Colonic mucosa (tissue), 4 donors: ENCODE data around the gene PSMB8. TPM values are rescaled to one million over a fixed set of nuclear protein-coding genes. Genes with fewer than 3 reads are reported as not detected.
A peak's percentile ranks its signal among the peaks of the same experiment; 100 is the strongest.

Source experiments
- DNase-seq: peaks from one replicate; pipeline ENCODE4 v3.0.0-alpha.2; 2020
- H3K27ac ChIP-seq: fragments of 200-600 bp; one replicate; pipeline ENCODE4 v1.8.0; 2021
- H3K27me3 ChIP-seq: fragments of 200-600 bp; one replicate; pipeline ENCODE4 v1.8.0; 2021
- H3K36me3 ChIP-seq: fragments of 200-600 bp; one replicate; pipeline ENCODE4 v1.8.0; 2021
- H3K4me1 ChIP-seq: fragments of 200-600 bp; one replicate; pipeline ENCODE4 v1.8.0; 2021; ENCODE audit warnings: mild to moderate bottlenecking
- H3K4me3 ChIP-seq: fragments of 200-600 bp; one replicate; pipeline ENCODE4 v1.8.0; 2021
- H3K9ac ChIP-seq, 2 donors: one replicate each; pipeline ENCODE4 v1.7.0; 2013; ENCODE audit warnings: control low read depth in 2 of 2, low read depth in 2 of 2, low read length in 2 of 2
- H3K9me3 ChIP-seq: fragments of 200-600 bp; one replicate; pipeline ENCODE4 v1.8.0; 2021
- CTCF ChIP-seq: fragments of 200-600 bp; IDR thresholded peaks from one replicate; pipeline ENCODE4 v1.8.0; 2022; ENCODE audit warnings: antibody characterized with exemption, mild to moderate bottlenecking
- intact Hi-C: fragments of 100-400 bp; cut with DNase I; formaldehyde crosslinking; loops from one replicate; pipeline ENCODE4 v1.14.1; 2022
- total RNA-seq, 2 donors: library from RNA; stranded (reverse); fragmentation: NEBNext Ultra II Directional in 1 of 2; extraction: Animal tissue kit (Norgen Biotek cat#: 25700) in 1 of 2; gene quantifications; one replicate each; pipeline ENCODE4 v1.2.1, GENCODE V29; 2021
- donor health status: healthy.
- donor health status: DM: no; HTN: no; CAD: no.
- donor health status: DM: no; HTN: no; CAD: no.

Gene PSMB8
- total RNA-seq, 2 donors from 2014 or later, result 152 to 154 TPM

- no peak for DNase-seq
- H3K9ac ChIP-seq, result no peak overlapping the region
- peaks cover 10% of the 10 kb centered on the region for H3K36me3 ChIP-seq
- H3K27me3 ChIP-seq, result no peaks in the 10 kb centered on the region
- H3K4me1 ChIP-seq, result no peaks in the 10 kb centered on the region
- TF ChIP-seq CTCF, result no peak
- H3K9me3 ChIP-seq, result no peaks in the 10 kb centered on the region
- intact Hi-C loops, result loop anchor here (5.0 kb wide), 1 partner anchor 38 kb away; no protein-coding TSS in a partner anchor
- H3K27ac ChIP-seq, result no peak overlapping the region
- no peak overlapping the region for H3K4me3 ChIP-seq
Observed at GRCh38 chr6:32829495-32829894, 14.4 kb downstream of the PSMB8 start.

DNA sequence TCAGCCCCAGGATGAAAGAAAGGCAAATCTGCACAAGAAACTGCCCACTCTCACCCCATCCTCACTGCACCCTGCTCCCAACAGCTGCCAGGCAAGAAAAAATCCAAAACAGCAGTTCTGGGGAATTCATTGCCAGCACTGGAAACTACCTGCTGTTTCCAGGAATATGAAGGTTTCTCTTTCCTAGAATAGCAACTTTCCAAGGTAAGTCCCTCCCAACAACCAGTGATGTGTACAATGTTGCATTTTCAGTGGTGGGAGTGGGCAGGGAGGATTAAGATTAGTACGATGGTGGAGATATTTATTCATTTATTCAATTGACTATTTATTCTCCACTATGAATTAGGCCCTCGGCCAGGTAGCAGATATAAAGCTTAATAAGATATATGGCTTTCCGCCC lies 16.8 kb downstream of the PSMB8 start:
- Histone ChIP-seq H3K36me3 (peaks cover 10% of the 10 kb centered on the region), H3K4me3 (no peak overlapping the region), H3K9ac (no peak overlapping the region), H3K9me3 (no peaks in the 10 kb centered on the region), H3K4me1 (no peaks in the 10 kb centered on the region), H3K27ac (no peak overlapping the region), H3K27me3 (no peaks in the 10 kb centered on the region)
- intact Hi-C loops, result loop anchor here (5.0 kb wide), 1 partner anchor 40 kb away; no protein-coding TSS in a partner anchor
- no peak for TF ChIP-seq CTCF
- no peak for DNase-seq

DNA sequence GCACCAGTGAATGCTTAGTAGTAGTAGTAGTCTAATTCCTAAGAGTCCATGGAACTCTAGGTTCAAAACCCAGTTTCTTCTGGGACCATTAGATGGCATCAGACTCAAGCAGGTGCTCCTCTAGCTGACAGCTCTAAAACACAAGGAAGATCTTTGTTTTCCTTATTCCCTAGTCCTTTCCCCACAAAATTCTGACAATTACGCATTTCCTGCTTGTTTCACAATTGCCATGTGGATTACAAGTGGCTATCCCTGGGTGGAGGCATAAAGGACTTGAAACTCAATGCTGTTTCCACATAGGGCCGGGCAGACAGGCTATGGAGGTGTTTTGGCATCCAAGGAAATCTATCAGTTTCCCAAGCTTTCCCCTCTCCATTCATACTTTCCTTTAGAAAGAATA lies 17.9 kb downstream of the PSMB8 start:
- no peaks in the 10 kb centered on the region for H3K4me1 ChIP-seq
- H3K36me3 ChIP-seq, result peaks cover 10% of the 10 kb centered on the region
- no peak overlapping the region for H3K4me3 ChIP-seq
- no peaks in the 10 kb centered on the region for H3K9me3 ChIP-seq
- no peak overlapping the region for H3K27ac ChIP-seq
- TF ChIP-seq CTCF, result peak; percentile 4
- no peak overlapping the region for H3K9ac ChIP-seq
- H3K27me3 ChIP-seq, result no peaks in the 10 kb centered on the region
- intact Hi-C loops, result loop anchor here (5.0 kb wide), 1 partner anchor 41 kb away; no protein-coding TSS in a partner anchor
- DNase-seq, result no peak

GRCh38 chr6:32819729-32820128 lies 24.1 kb downstream of the PSMB8 start:
- Histone ChIP-seq H3K9me3 (no peaks in the 10 kb centered on the region), H3K9ac (no peak overlapping the region), H3K27me3 (no peaks in the 10 kb centered on the region), H3K4me1 (no peaks in the 10 kb centered on the region), H3K36me3 (no peaks in the 10 kb centered on the region), H3K4me3 (no peak overlapping the region), H3K27ac (no peak overlapping the region)
- no peak for TF ChIP-seq CTCF
- intact Hi-C loops, result no loop called here
- no peak for DNase-seq

DNA sequence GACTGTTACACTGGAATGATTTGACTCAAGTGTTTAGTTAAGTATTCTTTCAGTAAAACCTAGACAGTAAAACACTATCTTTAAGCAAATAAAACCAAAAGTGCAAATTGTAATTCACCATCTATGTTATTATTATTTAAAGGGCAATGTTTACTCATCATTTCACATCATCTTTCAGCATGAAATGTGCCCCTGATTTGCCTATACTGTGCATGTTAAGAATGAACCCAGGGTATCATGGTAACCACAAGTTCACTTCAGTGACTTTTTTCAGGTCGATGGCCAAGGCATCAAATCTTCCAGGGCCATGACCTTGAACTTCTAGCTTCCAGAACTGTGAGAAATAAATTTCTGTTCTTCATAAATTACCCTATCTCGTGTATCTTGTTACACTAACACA lies 25.0 kb downstream of the PSMB8 start:
- intact Hi-C loops, result no loop called here
- no peaks in the 10 kb centered on the region for H3K4me1 ChIP-seq
- no peak for TF ChIP-seq CTCF

More for the DNA sequence above, 25.0 kb downstream of the PSMB8 start:
- Histone ChIP-seq H3K27ac (no peak overlapping the region), H3K9ac (no peak overlapping the region), H3K36me3 (no peaks in the 10 kb centered on the region), H3K27me3 (no peaks in the 10 kb centered on the region), H3K9me3 (no peaks in the 10 kb centered on the region), H3K4me3 (no peak overlapping the region)
- DNase-seq, result no peak
